ENCODE measurements around the gene SIK1.
A peak's percentile ranks its signal among the peaks of the same experiment; 100 is the strongest.
"Not testable (repeated sequence)": the region's sequence is repeated elsewhere in the genome, so short reads cannot be mapped to it uniquely, and the experiment has no call there.

Gene SIK1

DNA sequence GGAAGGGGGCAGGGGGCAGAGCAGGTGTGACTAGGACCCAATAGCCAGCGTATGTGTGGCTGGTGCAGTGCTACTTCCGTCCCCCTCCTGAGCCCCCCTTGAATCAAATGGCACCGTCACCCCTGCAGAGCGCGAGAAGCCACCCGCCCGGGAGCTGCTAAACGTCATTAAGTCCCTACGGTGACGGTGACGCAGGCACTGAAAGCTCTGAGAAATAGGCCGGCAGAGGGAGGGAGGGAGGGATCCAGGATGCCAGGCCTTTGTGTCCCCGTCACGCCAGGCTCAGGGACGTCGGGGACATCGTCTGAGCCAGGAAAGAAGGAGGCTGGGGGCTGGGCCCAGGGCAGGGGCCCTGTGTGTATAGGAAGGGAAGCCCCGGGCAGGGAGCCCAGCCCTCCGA is 43.6 kb downstream of the SIK1 start:
- DNase-seq, result not testable (repeated sequence)

DNA sequence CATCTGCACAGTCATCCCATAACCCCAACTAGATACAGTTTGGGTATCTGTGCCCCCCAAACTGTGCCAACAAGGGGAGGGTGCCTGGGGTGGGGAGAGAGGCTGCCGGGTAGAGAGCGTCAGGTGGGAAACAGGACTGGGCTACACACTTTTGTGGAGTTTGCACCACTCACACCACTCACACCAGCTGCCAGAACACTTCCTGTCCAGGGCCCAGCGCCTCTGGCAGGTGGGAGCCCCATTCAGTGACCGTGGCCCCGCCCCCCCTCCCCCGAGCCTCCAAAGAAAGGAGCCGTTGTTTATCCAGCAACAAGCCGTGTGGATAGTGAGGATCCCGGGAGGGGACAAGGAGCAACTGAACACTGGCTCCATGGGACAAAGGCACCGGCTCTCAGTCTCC is 44.0 kb downstream of the SIK1 start:
- DNase-seq, result not testable (repeated sequence)

DNA sequence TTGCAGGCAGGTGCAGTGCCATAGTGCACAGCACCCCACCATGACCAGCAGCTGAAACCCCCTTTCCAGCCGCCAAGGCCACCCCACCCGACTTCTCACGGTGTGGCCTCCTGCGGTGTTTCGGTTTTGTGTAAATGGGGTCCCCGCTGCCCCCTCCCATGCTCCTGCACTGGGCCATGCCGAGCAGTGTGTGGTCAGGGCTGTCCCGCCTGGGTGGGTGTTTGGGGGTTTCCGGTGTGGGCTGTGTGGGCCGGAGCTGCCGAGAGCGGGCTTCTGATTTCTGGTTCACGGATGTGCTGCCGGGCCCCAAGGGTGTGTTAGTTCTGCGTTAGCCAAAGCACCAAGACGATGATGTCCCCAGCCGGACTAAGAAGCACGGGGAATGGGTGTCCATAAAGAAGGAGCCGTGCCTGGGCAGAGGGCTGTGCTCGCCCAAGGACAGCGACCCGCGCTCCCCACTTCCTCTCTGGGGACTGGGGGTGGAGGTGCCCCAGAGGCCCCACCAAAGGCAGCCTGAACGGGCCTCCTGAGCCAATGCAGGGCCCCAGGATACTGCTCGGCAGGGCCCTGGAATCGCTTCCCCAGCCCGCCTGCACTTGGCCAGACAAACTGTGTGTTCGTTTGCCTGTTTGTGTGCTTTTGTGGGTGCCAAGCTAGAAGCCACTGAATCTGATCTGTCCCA is 45.9 kb downstream of the SIK1 start:
- DNase-seq, result not testable (repeated sequence)

DNA sequence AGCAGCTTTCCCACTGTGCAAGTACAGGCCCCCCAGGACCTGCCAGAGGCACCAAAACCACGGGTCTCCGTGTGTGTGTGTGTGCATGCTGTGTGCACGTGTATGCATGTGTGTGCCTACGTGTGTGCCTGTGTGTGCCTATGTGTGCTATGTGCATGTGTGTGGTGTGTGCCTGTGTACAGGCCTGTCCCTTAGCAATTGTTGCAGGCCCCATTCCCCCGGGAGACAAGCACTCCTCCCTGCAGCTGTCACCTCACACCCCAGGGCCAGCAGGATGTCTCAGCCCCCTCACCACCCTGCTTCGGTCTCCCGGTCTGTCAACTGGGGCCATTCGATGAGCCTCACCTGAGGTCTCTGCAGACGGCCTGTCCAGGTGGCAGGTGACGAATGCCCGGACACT is 46.6 kb downstream of the SIK1 start:
- not testable (repeated sequence) for DNase-seq

DNA sequence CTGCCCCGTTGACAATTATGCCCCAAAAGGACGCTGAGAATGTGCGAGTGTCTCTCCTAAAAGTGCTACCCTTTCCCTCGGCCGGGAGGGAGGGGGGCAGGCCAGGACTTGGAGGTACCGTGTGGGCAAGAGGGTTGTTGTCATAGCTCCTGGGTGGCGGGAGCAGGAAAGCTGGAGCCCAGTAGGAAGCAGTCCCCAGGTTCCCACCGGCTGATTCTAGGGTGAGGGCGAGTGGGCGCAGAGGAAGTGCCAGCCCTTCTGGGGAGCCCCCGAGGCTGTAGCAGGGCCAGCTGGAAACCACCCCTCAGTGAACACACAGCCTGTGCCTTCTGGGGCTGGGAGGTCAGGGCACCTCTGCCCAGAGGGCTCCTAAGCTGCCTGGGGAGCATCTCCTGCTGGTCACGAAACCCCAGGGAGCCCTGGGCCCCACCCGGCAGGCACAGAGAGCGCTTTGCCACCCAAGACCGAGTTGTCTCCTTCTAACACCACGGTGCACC is 47.3 kb downstream of the SIK1 start:
- not testable (repeated sequence) for DNase-seq

DNA sequence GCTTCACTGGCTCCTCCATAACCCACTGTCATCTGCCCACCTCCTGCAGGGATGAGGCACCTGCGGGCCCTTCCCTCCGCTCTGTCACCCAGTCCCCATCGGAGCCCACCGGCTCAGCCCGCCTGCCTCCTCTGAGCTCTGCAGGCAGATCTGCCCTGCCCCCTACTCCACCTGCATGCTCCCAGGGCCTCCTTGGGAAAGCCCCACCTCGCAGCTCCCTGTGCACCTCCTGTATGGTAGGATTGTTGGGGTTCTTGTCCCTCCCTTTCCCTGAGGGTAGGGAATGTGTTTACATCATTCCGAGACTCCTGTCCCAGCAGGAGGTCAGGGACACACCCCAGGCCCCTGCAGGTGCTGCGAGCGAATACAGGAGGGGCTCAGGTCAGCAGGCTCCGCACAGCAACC is 50.5 kb downstream of the SIK1 start:
- DNase-seq, result no peak

DNA sequence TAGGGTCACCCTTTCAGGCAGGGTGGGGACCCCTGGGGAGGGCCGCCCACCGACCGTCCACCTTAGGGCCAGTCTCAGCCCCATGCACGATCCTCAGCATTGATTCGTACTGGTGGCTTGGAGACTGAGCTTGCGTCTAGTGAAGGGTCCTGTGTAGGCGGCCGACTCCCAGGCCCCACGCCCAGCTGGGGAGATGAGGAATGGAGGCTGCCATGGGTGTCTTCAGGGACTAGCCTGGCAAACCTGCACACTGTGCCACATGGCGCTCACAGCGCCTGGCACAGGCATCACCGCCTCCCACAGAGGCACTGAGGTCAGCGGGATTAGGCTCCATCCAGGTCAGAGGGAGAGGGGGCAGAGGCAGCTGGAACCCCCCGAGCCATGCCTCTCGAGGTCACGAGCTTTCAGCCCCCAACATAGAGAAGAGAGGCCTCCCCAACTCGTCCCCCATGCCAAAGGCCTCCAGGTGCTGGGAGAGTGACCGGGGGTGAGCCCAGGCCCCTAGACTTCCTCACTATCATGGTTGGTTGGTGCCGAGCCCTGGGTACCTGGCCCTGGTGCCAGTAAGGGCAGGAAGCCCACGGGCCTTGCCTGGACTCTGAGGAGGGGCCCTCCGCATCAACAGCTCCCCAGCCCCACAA is 51.0 kb downstream of the SIK1 start:
- no peak for DNase-seq

DNA sequence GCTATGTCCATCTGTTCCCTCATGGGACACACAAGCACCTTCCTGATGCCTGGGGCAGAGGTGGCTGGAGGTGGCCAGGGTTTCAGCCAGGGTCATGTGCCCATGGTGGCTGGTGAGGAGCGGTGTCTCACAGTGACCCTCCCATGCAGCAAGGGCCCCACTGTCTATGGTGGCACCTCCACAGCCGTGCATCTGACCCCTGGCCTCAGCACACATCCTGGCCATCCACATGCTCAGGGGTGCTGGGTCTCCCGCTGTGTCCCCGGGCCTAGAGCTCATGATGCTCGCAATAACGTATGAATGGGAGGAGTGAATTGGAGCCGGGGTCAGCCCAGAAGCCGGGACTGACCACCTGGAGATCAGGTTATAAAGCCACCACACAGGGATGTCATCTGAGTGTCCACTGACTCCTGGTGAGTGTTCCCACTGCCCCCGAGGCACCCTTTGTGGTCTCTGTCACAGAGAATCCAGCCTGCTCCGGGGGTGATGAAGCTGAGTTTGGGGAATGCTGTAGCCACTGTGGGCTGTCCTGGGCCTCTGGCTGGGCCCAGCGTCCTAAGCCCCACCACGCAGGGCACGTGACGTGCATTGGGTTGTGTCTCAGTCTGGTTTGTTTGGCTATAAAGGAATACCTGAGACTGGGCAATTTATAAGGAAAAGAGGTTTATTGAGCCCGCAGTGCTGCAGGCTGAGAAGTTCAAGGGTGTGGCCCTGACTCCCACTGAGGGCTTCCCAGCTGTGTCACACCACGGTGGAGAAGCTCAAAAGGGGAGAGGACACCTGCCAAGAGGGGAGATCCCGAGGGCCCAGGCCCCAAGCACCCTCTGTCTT is 51.7 kb downstream of the SIK1 start:
- no peak for DNase-seq

DNA sequence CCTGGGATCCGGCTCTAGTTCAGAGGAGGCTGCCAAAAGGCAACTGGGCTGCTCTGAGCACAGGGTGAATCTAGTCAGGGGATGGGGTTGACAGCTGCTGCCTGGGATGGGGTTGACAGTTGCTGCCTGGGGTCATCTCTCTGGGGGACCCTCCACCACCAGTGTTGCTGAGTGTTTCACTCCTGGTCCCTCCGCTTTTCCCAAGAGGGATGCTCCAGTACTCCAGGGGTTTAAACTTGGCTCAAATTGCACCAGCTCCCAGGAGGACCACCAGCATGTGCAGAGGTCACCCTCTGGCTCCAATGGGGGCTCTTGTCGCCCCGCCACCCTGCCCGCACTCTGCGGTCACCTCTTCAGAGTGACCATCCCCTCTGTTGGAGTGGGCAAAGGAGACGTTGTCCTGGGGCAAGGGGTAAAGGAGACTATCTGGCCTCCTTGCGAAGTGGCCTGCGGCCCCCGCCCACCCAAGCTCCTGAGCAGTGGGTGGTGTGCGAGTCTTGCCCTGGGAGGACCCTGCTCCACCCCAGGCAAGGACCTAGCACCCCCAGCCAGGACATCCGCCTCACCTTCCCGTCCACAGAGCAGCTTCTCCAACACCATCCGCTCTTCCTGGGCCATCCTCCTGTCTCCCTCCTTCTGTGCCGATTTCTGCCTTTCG is 52.6 kb downstream of the SIK1 start:
- DNase-seq, result no peak

DNA sequence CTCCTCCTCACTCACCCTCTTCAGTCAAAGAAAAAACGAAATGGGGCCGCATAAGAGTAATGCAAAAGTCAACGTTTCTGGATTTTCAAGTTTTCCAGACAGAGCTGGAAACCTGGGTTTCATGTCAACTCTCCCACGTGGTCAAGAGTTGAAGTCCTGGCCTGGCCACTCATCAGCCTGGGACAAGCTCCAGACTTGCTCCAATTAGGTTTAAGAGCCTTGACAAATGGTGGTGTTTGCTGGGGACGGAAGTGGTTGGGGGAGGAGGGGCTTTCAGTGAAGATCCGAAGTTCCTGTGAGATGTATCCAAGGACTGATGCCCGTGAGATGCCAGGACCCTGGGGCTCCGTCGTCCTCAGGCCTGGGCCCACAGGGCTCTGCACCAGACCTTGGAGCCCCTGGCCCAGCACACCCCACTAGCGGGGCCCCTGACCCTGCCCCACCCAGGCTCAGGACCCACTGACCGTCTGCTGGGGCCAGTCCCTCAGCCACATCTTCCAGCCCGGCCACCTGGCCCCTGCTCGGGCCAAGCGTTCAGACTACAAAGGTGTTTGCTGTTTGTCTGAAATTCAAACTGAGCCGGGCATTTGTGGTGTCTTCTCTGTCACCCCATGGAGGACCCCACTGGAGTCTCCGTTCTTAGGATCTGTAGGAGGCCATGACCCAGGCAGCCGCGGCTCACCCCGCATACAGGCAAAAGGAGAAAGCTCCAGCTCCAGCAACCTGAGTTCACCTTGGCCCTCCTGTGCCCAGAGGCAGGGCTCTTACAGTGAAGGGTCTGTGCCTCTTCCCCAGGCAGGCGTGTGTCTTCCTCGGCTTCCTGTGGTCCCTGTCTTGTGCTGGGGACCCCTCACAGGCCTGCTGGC is 53.3 kb downstream of the SIK1 start:
- DNase-seq, result no peak

DNA sequence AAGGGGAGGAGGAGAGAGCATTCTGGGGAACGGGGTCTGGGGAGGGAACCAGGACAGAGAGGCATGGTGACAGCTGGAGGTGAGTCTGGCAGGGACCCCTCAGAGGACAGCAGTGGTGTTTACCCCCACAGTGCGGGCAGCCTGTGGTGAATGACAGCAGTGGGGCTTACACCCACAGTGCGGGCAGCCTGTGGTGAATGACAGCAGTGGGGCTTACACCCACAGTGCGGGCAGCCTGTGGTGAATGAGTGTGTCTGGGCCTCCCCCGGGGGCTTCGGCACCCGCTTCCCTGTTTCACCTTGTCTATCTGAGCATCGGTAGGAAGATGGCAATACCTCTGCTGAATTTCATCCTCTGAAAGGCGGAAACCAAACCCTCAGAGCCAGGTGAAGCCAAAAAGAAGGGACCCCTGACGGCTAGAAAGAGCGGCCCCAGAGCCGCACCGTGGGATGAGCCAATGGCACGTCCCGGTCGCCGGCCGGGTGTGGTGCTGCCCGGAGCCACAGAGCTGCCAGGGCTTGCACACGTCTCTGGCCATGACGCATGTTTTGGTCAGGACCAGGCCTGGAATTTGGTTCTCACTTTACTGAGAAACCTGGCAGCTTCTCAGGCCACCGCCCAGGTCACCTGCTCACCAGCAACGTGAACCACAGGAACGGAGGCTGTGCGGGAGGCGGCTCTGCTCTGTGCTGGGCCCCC is 54.1 kb downstream of the SIK1 start:
- no peak for DNase-seq

DNA sequence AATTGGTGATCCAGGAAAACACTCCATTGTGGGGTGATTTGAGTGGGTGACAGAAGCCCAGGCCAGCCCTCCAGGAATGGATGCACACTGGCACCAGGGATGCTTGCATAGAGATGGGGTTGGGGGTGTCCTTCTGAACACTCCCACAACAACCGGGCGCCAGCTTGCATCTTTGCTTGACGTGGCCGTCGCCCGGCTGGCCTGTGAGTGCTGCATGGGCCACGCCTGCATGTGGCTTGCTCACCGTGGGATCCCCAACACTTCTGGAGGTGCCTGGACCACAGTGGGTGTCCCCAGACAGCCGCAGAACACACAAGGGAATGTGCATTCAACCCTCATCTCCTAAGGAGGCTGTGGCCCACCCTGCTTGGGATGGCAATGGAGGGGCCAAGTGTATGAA is 55.1 kb downstream of the SIK1 start:
- no peak for DNase-seq

DNA sequence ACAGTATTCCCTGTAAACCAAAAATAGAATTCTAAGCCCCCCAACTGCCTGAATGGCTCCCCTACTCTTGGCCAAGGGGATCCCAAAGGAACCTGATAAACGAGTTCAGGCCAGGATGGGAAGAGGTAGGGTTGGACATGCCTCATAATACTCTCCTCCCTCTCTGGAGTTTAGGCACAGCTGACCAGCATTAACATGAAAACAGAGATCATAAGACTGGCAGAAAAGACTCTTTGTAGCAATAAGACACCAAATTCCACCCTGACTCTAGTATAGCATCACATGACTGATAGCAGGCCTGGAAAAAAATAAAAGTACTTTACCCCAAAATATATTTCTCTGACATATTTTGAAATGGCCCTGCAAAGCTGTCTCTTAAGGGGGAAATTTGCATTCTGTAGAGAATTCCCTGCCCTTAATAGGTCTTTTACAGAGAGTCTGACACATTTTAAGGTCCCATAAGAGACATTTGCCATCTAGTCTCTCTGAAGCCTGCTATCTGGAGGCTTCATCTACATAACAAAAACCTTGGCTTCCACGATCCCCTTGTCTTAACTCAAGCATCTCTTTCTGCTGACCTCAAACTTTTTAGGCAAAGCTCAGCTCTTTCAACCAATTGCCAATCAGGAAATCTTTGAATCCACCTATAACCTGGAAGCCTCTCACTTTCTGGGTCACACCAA is 55.9 kb downstream of the SIK1 start:
- no peak for DNase-seq

DNA sequence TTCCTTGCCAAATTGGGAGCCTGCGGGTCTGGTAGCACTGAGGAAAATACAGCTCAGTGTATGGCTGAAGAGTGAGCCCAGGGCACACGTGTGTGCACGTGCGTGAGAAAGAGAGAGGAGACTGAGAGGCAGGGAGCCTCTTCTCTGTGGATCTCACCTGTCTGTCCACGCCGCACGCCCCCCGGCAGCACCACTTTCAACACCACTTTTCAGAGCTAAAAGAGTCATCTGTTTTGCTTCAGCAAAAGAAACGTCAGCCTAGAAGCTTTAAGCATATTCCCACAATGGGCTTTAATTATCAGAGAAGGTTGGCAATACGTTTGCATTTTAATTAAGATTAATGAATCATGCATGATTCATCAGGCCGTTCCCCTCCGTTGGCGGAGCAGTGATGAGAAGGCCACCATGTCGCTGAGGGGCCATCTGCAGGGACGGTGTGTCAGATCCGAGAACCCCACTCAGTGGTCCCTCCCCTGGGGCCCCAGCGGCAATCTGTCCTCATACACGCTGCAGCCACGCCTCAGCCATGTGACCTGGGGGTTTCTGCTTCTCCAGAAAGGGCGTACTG is 56.8 kb downstream of the SIK1 start:
- DNase-seq, result peak; percentile 67

DNA sequence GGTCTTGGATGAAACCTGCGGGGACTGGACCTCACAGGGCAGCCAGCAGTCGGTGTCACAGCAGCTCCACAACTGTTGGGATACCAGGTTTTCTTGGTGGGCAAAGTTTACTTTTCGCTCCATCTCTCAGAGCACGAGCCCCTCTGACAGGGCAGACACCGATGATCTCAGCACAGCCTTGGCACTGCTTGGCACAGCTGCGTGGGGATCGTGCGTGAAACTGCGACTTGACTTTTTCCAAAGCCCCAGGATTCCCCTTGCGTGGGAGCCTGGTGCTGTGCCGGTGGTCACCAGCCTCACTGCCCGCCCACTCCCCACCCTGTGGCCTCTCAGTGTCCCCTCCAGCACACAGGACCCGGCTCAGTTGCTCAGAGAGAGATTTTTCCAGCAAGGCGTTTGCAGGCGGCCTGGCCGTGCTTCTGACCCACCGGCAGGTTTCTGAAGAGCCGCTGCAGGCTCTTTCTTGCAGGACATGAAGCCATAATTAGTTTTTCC is 57.3 kb downstream of the SIK1 start:
- DNase-seq, result no peak

DNA sequence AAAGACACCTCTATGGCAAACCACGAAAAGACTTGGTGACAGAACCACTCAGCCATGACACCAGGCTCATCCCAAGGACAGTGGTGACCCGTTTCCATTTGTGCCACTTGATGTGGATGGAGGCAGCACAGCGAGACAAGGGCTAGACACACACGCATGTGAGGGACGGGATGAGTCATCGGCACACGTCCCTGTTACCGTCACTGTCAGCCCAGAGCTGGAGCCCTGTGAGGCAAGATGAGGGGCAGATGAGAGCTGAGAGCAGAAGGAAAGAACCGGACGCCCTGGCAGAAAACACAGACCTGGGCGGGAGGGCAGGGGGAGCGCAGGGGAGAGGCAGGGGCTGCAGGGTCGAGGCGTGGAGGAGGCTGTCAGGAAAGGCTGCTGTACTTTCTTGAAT is 57.8 kb downstream of the SIK1 start:
- no peak for DNase-seq

DNA sequence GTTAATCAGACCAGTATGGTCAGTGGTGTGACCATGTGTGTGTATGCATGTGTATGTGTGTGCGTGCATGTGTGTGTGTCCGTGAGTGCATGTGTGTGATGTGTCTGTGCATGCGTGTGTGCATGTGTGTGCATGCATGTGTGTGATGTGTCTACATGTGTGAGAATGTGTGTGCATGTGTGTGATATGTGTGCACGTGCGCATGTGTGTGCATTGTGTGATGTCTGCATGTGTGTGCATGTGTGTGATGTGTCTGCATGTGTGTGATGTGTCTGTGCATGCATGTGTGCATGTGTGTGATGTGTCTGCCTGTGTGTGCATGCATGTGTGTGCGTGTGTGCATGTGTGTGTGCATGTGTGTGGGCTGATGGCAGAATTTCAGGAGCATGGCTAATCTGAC is 58.2 kb downstream of the SIK1 start:
- no peak for DNase-seq

DNA sequence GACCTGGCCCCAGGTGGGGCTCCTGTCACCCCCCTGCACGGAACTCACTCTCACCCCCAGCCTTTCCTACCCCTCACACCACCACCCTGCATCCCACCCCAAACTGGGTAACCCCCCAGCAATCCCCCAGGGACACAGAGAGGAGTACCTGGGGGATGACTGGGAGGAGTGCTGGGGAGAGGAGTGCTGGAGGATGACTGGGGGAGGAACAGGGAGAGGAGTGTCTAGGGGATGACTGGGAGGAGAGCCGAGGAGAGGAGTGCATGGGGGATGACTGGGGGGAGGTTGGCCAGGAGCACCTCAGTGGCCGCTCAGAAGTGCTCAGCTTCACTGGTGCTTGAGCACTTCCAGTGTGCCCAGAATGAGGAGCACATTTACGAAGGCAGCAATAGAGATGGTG is 59.1 kb downstream of the SIK1 start:
- DNase-seq, result no peak

DNA sequence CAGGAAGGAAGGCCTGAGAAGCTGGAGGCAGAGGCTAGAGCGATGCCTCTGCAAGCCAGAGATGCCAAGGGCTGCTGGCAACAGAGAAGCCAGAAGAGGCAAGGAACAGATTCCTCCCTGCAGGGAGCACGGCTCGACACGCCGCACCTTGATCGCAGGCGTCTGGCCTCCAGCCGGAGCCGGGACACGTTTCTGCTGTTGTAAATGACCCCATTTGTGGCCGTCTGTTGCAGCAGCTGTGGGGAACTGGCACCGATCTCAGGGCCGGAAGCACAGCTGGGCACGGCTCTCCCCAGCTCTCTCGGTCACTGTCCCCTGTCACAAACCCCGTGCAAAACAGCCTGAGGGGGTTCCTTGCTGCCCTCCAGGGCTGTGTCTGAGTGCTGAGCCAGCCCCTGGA is 59.6 kb downstream of the SIK1 start:
- peak; percentile 62 for DNase-seq

DNA sequence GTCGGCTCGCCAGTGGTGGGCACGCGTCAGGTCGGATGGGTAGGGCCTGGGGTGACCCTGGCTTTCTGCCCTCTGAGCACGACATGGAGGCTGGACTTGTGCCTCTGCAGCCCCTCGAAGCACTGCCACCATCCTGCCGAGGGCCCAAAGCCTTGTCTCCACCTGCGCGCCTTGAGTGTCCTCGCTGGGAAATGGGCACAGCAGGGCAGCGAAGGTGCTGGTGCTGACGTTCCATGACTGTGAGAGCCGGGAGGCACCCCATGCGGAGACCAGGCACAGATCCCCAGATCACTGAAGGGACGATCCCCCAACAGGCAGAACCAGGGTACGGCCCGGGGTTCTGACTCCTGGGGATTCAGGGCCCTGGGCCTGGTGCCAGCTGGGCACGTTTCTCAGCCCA is 60.3 kb downstream of the SIK1 start:
- no peak for DNase-seq

Data from NCI-H1694 treated with DMSO at 0.1 percent for 48 hours (cell line).